HEK293T (cell line): ENCODE measurements around the gene BTBD1.

Experiments
- CTCF ChIA-PET: fragments of 350-600 bp; formaldehyde crosslinking; extraction: SDS; loops from one replicate; lab custom pipeline; 2021; ENCODE audit warnings: antibody characterized with exemption, inconsistent platforms; lab: Yijun Ruan, JAX
- POLR2A ChIA-PET: fragments of 350-600 bp; formaldehyde crosslinking; extraction: SDS; loops from one replicate; lab custom pipeline; 2020; ENCODE audit warnings: antibody characterized with exemption, inconsistent platforms; lab: Yijun Ruan, JAX
- DNase-seq: peaks from one replicate; pipeline ENCODE4 v3.0.0; 2012; ENCODE audit warnings: mixed read lengths; ENCODE audit errors: extremely low spot score
- ARNT ChIP-seq: fragments of 450-650 bp; IDR thresholded peaks from 2 replicates; pipeline ENCODE4 v1.6.1; 2017; ENCODE audit warnings: mild to moderate bottlenecking
- BHLHE40 ChIP-seq: fragments of 450-650 bp; IDR thresholded peaks from 2 replicates; pipeline ENCODE4 v1.6.1; 2016; ENCODE audit warnings: mild to moderate bottlenecking, moderate library complexity, borderline replicate concordance
- CTBP1 ChIP-seq: fragments of 450-650 bp; IDR thresholded peaks from 2 replicates; pipeline ENCODE4 v1.6.1; 2016; ENCODE audit warnings: borderline replicate concordance
- ELF4 ChIP-seq: fragments of 450-650 bp; IDR thresholded peaks from 2 replicates; pipeline ENCODE4 v1.6.1; 2017; ENCODE audit warnings: antibody characterized with exemption
- FOXA1 ChIP-seq: fragments of 450-650 bp; IDR thresholded peaks from 2 replicates; pipeline ENCODE4 v1.6.1; 2016; ENCODE audit warnings: mild to moderate bottlenecking
- FOXK2 ChIP-seq: fragments of 450-650 bp; IDR thresholded peaks from 2 replicates; pipeline ENCODE4 v1.6.1; 2016; ENCODE audit warnings: mild to moderate bottlenecking
- FOXM1 ChIP-seq: fragments of 450-650 bp; IDR thresholded peaks from 2 replicates; pipeline ENCODE4 v1.6.1; 2017; ENCODE audit warnings: mild to moderate bottlenecking, borderline replicate concordance
- HDGF ChIP-seq: fragments of 450-650 bp; IDR thresholded peaks from 2 replicates; pipeline ENCODE4 v1.6.1; 2017; ENCODE audit warnings: antibody characterized with exemption, borderline replicate concordance
- L3MBTL2 ChIP-seq: fragments of 450-650 bp; conservative IDR thresholded peaks from 2 replicates; pipeline ENCODE4 v1.6.1; 2016; ENCODE audit warnings: mild to moderate bottlenecking
- LEF1 ChIP-seq: fragments of 450-650 bp; IDR thresholded peaks from 2 replicates; pipeline ENCODE4 v1.6.1; 2017; ENCODE audit warnings: mild to moderate bottlenecking, borderline replicate concordance
- NFRKB ChIP-seq: fragments of 450-650 bp; IDR thresholded peaks from 2 replicates; pipeline ENCODE4 v1.6.1; 2016; ENCODE audit warnings: mild to moderate bottlenecking, moderate library complexity
- PKNOX1 ChIP-seq: fragments of 450-650 bp; IDR thresholded peaks from 2 replicates; pipeline ENCODE4 v1.6.1; 2016
- SP1 ChIP-seq: fragments of 450-650 bp; IDR thresholded peaks from 2 replicates; pipeline ENCODE4 v1.6.1; 2017
- SUZ12 ChIP-seq: fragments of 450-650 bp; IDR thresholded peaks from 2 replicates; pipeline ENCODE4 v1.6.1; 2016; ENCODE audit warnings: mild to moderate bottlenecking
- TARDBP ChIP-seq: fragments of 450-650 bp; IDR thresholded peaks from 2 replicates; pipeline ENCODE4 v1.6.1; 2016
- ZNF384 ChIP-seq: fragments of 450-650 bp; IDR thresholded peaks from 2 replicates; pipeline ENCODE4 v1.6.1; 2016

BTBD1 gene

GRCh38 chr15:82999426-82999825 is 67.6 kb downstream of the BTBD1 start:
- TF ChIP-seq CTBP1 = no peak
- no peak for DNase-seq
- CTCF ChIA-PET = interaction anchor here (0.7 to 1.6 kb wide), 5 partner anchors 12 to 370 kb away, joined by 3 to 11 read pairs (median 4); partner anchors contain the start of genes C15orf40 and RAMAC
- POLR2A ChIA-PET = interaction anchor here (1.0 to 2.0 kb wide), 3 partner anchors 12 to 249 kb away, joined by 3 to 11 read pairs (median 6); partner anchors contain the start of gene C15orf40

GRCh38 chr15:82995938-82996337 is 71.1 kb downstream of the BTBD1 start:
- ChIA-PET CTCF (interaction anchor here (0.6 kb wide), 1 partner anchor 464 kb away, joined by 3 read pairs; no protein-coding TSS in a partner anchor), POLR2A (interaction anchor here (1.1 to 1.4 kb wide), 2 partner anchors 10 to 315 kb away, joined by 3 to 7 read pairs; partner anchors contain the start of gene RAMAC)
- TF ChIP-seq FOXK2 = no peak
- no peak for DNase-seq

- CTCF ChIA-PET = interaction anchor here (0.6 kb wide), 2 partner anchors 9 to 463 kb away, joined by 3 read pairs; no protein-coding TSS in a partner anchor
- POLR2A ChIA-PET = interaction anchor here (1.4 kb wide), 1 partner anchor 9 kb away, joined by 7 read pairs; the partner anchor contains the start of gene RAMAC
- DNase-seq = no peak
- TF ChIP-seq ZNF384 (no peak), PKNOX1 (no peak), FOXA1 (no peak), TARDBP (no peak), FOXM1 (no peak), SP1 (no peak), FOXK2 (no peak), LEF1 (no peak)
Measured at GRCh38 chr15:82995076-82995475, 72.0 kb downstream of the BTBD1 start.

GRCh38 chr15:82993144-82993543 is 73.9 kb downstream of the BTBD1 start:
- POLR2A ChIA-PET = interaction anchor here (1.4 kb wide), 1 partner anchor 18 kb away, joined by 5 read pairs; the partner anchor contains the start of gene C15orf40
- DNase-seq = no peak
- TF ChIP-seq PKNOX1 (no peak), FOXM1 (no peak), TARDBP (no peak), ARNT (no peak), SP1 (no peak), NFRKB (no peak), HDGF (no peak), SUZ12 (no peak), LEF1 (no peak), ZNF384 (no peak), FOXK2 (no peak), BHLHE40 (no peak)
- CTCF ChIA-PET = no interaction called here

GRCh38 chr15:82992436-82992998 is 74.5 kb downstream of the BTBD1 start:
- no peak for DNase-seq
- POLR2A ChIA-PET = interaction anchor here (1.4 kb wide), 1 partner anchor 19 kb away, joined by 5 read pairs; the partner anchor contains the start of gene C15orf40
- CTCF ChIA-PET = no interaction called here

GRCh38 chr15:82986442-82986780 is 80.6 kb downstream of the BTBD1 start:
- no peak for TF ChIP-seq CTBP1
- no peak for TF ChIP-seq SUZ12
- no peak for TF ChIP-seq FOXK2
- TF ChIP-seq FOXM1 = no peak
- TF ChIP-seq ELF4 = no peak
- TF ChIP-seq SP1 = no peak
- TF ChIP-seq TARDBP = no peak
- peak; percentile 57 for DNase-seq
- ChIA-PET POLR2A (interaction anchor here (0.7 to 1.8 kb wide), 16 partner anchors 9 to 447 kb away, joined by 3 to 13 read pairs (median 4); partner anchors contain the start of gene C15orf40), CTCF (interaction anchor here (0.6 to 1.1 kb wide), 3 partner anchors 14 to 300 kb away, joined by 3 read pairs; no protein-coding TSS in a partner anchor)

More at GRCh38 chr15:82992436-82992998, 74.5 kb downstream of the BTBD1 start:
- TF ChIP-seq TARDBP (no peak), LEF1 (no peak), CTBP1 (no peak), SUZ12 (no peak), SP1 (no peak), PKNOX1 (no peak), BHLHE40 (no peak), FOXA1 (no peak), ARNT (no peak), ZNF384 (no peak), L3MBTL2 (no peak), ELF4 (no peak), HDGF (no peak), FOXM1 (no peak), NFRKB (no peak), FOXK2 (no peak)
